ENCODE results near the gene PIGT.

Gene PIGT

GRCh38 chr20:45366631-45367030 is 49.3 kb upstream of the PIGT start (continued):
- TF ChIP-seq, protein P1, sequence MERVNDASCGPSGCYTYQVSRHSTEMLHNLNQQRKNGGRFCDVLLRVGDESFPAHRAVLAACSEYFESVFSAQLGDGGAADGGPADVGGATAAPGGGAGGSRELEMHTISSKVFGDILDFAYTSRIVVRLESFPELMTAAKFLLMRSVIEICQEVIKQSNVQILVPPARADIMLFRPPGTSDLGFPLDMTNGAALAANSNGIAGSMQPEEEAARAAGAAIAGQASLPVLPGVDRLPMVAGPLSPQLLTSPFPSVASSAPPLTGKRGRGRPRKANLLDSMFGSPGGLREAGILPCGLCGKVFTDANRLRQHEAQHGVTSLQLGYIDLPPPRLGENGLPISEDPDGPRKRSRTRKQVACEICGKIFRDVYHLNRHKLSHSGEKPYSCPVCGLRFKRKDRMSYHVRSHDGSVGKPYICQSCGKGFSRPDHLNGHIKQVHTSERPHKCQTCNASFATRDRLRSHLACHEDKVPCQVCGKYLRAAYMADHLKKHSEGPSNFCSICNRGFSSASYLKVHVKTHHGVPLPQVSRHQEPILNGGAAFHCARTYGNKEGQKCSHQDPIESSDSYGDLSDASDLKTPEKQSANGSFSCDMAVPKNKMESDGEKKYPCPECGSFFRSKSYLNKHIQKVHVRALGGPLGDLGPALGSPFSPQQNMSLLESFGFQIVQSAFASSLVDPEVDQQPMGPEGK (CRISPR knock-in tag; IDR thresholded peaks at IDR 0.05; ENCODE audit: borderline replicate concordance): no peak
- TF ChIP-seq GLIS3 (CRISPR knock-in tag; IDR thresholded peaks at IDR 0.05) (no peak), RARB (CRISPR knock-in tag; IDR thresholded peaks at IDR 0.05) (no peak)

GRCh38 chr20:45367126-45367525 is 48.8 kb upstream of the PIGT start:
- no peak for TF ChIP-seq ZFP30 (CRISPR knock-in tag; IDR thresholded peaks at IDR 0.05)
- no peak for ATAC-seq

- no peak for TF ChIP-seq ARNTL (CRISPR knock-in tag; IDR thresholded peaks at IDR 0.05; ENCODE audit: borderline replicate concordance, low read depth)
- TF ChIP-seq ZFP30 (CRISPR knock-in tag; IDR thresholded peaks at IDR 0.05): no peak
- TF ChIP-seq PPARA (CRISPR knock-in tag; IDR thresholded peaks at IDR 0.05; ENCODE audit: borderline replicate concordance): no peak
- TF ChIP-seq, protein P2, sequence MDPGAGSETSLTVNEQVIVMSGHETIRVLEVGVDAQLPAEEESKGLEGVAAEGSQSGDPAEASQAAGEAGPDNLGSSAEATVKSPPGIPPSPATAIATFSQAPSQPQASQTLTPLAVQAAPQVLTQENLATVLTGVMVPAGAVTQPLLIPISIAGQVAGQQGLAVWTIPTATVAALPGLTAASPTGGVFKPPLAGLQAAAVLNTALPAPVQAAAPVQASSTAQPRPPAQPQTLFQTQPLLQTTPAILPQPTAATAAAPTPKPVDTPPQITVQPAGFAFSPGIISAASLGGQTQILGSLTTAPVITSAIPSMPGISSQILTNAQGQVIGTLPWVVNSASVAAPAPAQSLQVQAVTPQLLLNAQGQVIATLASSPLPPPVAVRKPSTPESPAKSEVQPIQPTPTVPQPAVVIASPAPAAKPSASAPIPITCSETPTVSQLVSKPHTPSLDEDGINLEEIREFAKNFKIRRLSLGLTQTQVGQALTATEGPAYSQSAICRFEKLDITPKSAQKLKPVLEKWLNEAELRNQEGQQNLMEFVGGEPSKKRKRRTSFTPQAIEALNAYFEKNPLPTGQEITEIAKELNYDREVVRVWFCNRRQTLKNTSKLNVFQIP (CRISPR knock-in tag; IDR thresholded peaks at IDR 0.05; ENCODE audit: borderline replicate concordance, low read depth): no peak
- TF ChIP-seq GLIS3 (CRISPR knock-in tag; IDR thresholded peaks at IDR 0.05): no peak
- no peak for TF ChIP-seq SNAI2 (CRISPR knock-in tag; IDR thresholded peaks at IDR 0.05)
- TF ChIP-seq TOX (CRISPR knock-in tag; IDR thresholded peaks at IDR 0.05; ENCODE audit: borderline replicate concordance): no peak
- no peak for TF ChIP-seq ZC3H10 (CRISPR knock-in tag; IDR thresholded peaks at IDR 0.05)
- no peak for TF ChIP-seq BACH2 (CRISPR knock-in tag; IDR thresholded peaks at IDR 0.05; ENCODE audit: borderline replicate concordance)
- no peak for TF ChIP-seq TCF4 (CRISPR knock-in tag; IDR thresholded peaks at IDR 0.05; ENCODE audit: borderline replicate concordance)
- TF ChIP-seq, protein P3, sequence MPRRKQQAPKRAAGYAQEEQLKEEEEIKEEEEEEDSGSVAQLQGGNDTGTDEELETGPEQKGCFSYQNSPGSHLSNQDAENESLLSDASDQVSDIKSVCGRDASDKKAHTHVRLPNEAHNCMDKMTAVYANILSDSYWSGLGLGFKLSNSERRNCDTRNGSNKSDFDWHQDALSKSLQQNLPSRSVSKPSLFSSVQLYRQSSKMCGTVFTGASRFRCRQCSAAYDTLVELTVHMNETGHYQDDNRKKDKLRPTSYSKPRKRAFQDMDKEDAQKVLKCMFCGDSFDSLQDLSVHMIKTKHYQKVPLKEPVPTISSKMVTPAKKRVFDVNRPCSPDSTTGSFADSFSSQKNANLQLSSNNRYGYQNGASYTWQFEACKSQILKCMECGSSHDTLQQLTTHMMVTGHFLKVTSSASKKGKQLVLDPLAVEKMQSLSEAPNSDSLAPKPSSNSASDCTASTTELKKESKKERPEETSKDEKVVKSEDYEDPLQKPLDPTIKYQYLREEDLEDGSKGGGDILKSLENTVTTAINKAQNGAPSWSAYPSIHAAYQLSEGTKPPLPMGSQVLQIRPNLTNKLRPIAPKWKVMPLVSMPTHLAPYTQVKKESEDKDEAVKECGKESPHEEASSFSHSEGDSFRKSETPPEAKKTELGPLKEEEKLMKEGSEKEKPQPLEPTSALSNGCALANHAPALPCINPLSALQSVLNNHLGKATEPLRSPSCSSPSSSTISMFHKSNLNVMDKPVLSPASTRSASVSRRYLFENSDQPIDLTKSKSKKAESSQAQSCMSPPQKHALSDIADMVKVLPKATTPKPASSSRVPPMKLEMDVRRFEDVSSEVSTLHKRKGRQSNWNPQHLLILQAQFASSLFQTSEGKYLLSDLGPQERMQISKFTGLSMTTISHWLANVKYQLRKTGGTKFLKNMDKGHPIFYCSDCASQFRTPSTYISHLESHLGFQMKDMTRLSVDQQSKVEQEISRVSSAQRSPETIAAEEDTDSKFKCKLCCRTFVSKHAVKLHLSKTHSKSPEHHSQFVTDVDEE (CRISPR knock-in tag; IDR thresholded peaks at IDR 0.05): no peak
- TF ChIP-seq ISL1 (CRISPR knock-in tag; IDR thresholded peaks at IDR 0.05): no peak
- TF ChIP-seq ZNF70 (CRISPR knock-in tag; IDR thresholded peaks at IDR 0.05): no peak
- TF ChIP-seq CSDC2 (CRISPR knock-in tag; IDR thresholded peaks at IDR 0.05): no peak
- TF ChIP-seq CSRNP3 (CRISPR knock-in tag; IDR thresholded peaks at IDR 0.05): no peak
- TF ChIP-seq ZNF565 (CRISPR knock-in tag; conservative IDR thresholded peaks at IDR 0.05; ENCODE audit: low read depth): no peak
- TF ChIP-seq ZFP3 (CRISPR knock-in tag; IDR thresholded peaks at IDR 0.05): no peak
- ATAC-seq: no peak
Observed at GRCh38 chr20:45368221-45368980, 47.5 kb upstream of the PIGT start.

DNA sequence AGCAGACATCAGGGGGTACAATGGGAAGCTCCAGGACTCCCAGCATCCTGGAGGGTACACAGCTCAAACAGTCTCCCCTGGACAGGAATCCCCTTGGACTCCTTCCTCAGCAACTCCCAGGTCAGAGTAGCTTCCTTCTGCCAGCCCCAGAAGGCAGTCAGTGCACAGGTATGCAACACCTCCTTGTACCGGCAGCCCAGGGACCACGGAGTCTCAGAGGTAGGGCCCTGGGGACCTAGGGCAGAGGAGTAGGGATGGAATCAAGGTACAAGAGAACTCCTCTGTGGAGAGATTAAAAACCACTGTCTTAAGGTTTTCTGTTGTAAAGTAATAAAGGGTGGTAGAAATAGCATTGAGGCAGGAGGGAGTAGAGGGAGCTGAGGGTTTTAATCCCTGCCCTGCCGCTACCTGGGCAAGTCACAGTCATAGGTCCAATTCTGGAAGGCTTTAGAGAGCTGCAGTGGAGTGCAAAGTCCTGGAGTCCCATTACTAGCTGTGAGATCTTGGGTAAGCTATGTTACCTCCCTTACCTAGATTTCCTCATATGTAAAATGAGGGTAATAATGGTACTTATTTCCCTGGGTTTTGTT is 45.3 kb upstream of the PIGT start:
- ATAC-seq: no peak
- TF ChIP-seq GLIS3 (CRISPR knock-in tag; IDR thresholded peaks at IDR 0.05) (no peak), SNAI2 (CRISPR knock-in tag; IDR thresholded peaks at IDR 0.05) (no peak), TOX (CRISPR knock-in tag; IDR thresholded peaks at IDR 0.05; ENCODE audit: borderline replicate concordance) (no peak), RARB (CRISPR knock-in tag; IDR thresholded peaks at IDR 0.05) (no peak), TCF4 (CRISPR knock-in tag; IDR thresholded peaks at IDR 0.05; ENCODE audit: borderline replicate concordance) (no peak), CREB5 (CRISPR knock-in tag; IDR thresholded peaks at IDR 0.05; ENCODE audit: low read depth) (no peak), PPARA (CRISPR knock-in tag; IDR thresholded peaks at IDR 0.05; ENCODE audit: borderline replicate concordance) (no peak), ZNF70 (CRISPR knock-in tag; IDR thresholded peaks at IDR 0.05) (no peak), ZC3H10 (CRISPR knock-in tag; IDR thresholded peaks at IDR 0.05) (no peak)
- TF ChIP-seq, protein P2 (CRISPR knock-in tag; IDR thresholded peaks at IDR 0.05; ENCODE audit: borderline replicate concordance, low read depth): no peak
- TF ChIP-seq, protein P3 (CRISPR knock-in tag; IDR thresholded peaks at IDR 0.05): no peak

Measured in SK-N-SH treated with all-trans-retinoic acid at 6 μM for 48 hours (cell line).